NB4 (cell line): ENCODE data around the gene GAST.

Experiments
- CTCF ChIP-seq: IDR thresholded peaks from one replicate; pipeline ENCODE4 v1.5.1; 2012; ENCODE audit warnings: low read depth, low read length
- MAX ChIP-seq: IDR thresholded peaks from 2 replicates; pipeline ENCODE4 v1.6.1; 2011; ENCODE audit warnings: low read depth, low read length
- POLR2A ChIP-seq: IDR thresholded peaks from 2 replicates; pipeline ENCODE4 v1.6.1; 2011; ENCODE audit warnings: mild to moderate bottlenecking; ENCODE audit not compliant: insufficient read length; ENCODE audit errors: extremely low read depth

GRCh38 chr17:41692722-41693521 is 19.2 kb upstream of the GAST start:
- TF ChIP-seq CTCF (no peak), POLR2A (no peak), MAX (no peak)
